Mucosa of descending colon (tissue), 3 donors: ENCODE data around the gene STRIP1. TPM values are rescaled to one million over a fixed set of nuclear protein-coding genes. Genes with fewer than 3 reads are reported as not detected.

Source experiments
- ATAC-seq: fragments of 200-7000 bp; cut with Tn5 transposase; one replicate; pipeline ENCODE4 v1.9.1; 2020; ENCODE audit warnings: mild to moderate bottlenecking, moderate library complexity
- DNase-seq, 3 donors: peaks; one replicate each; pipeline ENCODE4 v3.0.0-alpha.2; 2020
- H3K36me3 ChIP-seq: fragments of 200-600 bp; one replicate; pipeline ENCODE4 v1.8.0; 2021; ENCODE audit warnings: low read depth, mild to moderate bottlenecking
- H3K4me1 ChIP-seq: fragments of 200-600 bp; one replicate; pipeline ENCODE4 v1.8.0; 2021; ENCODE audit warnings: low read depth, mild to moderate bottlenecking
- H3K4me3 ChIP-seq: fragments of 200-600 bp; one replicate; pipeline ENCODE4 v1.8.0; 2021; ENCODE audit warnings: mild to moderate bottlenecking
- H3K9me3 ChIP-seq: fragments of 200-600 bp; one replicate; pipeline ENCODE4 v1.8.0; 2021; ENCODE audit warnings: mild to moderate bottlenecking
- intact Hi-C, 2 donors: fragments of 100-400 bp; cut with DNase I in 1 of 2; cut with micrococcal nuclease in 1 of 2; formaldehyde crosslinking; loops; one replicate each; pipeline versions ENCODE4 v1.11.0 to v1.11.1; 2022; cut with DNase I, micrococcal nuclease
- total RNA-seq, 3 donors: library from RNA; stranded (reverse); fragmentation: NEBNext Ultra II Directional in 2 of 3; extraction: Animal tissue kit (Norgen Biotek cat#: 25700) in 2 of 3; gene quantifications; one replicate each; pipeline versions ENCODE4 v1.2.1 to v1.2.4, GENCODE V29; 2021 to 2023
- TF ChIP-seq, protein P1 (sequence below): fragments of 200-600 bp; IDR thresholded peaks from one replicate; pipeline ENCODE4 v1.8.0; 2022; ENCODE audit warnings: antibody characterized with exemption, mild to moderate bottlenecking
- donor health status: DM: no; HTN: no; CAD: no; lungs with moderate emphysema.
- donor health status: DM: no; HTN: no; CAD: no.
- donor health status: DM: no; HTN: yes; CAD: no.

The STRIP1 gene
- total RNA-seq, 3 donors from 2014 or later: 36.6 to 54.8 (median 43.4) TPM

DNA sequence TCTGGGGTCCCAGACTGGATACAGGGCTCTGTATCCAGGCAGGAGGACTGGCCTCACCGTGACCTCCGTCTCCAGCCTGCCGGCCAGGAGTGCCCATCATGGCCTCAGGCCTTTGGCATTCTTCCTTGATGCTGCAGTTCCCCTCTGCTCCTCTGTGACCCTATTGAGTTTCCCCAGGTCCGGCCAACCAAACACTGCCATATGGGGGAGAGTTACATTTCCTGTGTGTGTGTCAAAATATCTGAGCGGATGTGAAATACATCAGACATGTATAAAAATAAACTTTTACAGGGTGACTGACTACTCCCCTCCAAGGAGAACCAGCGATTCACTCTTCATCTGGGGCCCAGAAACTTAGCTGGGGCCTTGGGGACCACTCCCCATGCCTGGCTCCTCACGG, 67.7 kb downstream of the STRIP1 start:
- DNase-seq: no peak
- intact Hi-C loops: loop anchor here in 1 of 2 donors (5.0 kb wide), 1 partner anchor 45 kb away; no protein-coding TSS in a partner anchor
- no peaks in the 10 kb centered on the region for H3K4me1 ChIP-seq
- no peaks in the 10 kb centered on the region for H3K9me3 ChIP-seq
- no peaks in the 10 kb centered on the region for H3K36me3 ChIP-seq
- TF ChIP-seq, protein P1, sequence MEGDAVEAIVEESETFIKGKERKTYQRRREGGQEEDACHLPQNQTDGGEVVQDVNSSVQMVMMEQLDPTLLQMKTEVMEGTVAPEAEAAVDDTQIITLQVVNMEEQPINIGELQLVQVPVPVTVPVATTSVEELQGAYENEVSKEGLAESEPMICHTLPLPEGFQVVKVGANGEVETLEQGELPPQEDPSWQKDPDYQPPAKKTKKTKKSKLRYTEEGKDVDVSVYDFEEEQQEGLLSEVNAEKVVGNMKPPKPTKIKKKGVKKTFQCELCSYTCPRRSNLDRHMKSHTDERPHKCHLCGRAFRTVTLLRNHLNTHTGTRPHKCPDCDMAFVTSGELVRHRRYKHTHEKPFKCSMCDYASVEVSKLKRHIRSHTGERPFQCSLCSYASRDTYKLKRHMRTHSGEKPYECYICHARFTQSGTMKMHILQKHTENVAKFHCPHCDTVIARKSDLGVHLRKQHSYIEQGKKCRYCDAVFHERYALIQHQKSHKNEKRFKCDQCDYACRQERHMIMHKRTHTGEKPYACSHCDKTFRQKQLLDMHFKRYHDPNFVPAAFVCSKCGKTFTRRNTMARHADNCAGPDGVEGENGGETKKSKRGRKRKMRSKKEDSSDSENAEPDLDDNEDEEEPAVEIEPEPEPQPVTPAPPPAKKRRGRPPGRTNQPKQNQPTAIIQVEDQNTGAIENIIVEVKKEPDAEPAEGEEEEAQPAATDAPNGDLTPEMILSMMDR: no peak
- no peak overlapping the region for H3K4me3 ChIP-seq
- no peak for ATAC-seq

Other genes starting within 250 kb of the STRIP1 start
- gene CSF1, start 123.8 kb upstream of the STRIP1 start, total RNA-seq: 10 to 100 TPM in 2 of 3 donors, 1 to 10 TPM in 1; 6.5 to 34.4 (median 19.9) TPM
- 100 to 1,000 TPM in 1 of 3 donors, 10 to 100 TPM in 2; 87.5 to 116 (median 87.8) TPM for gene AHCYL1, start 49.9 kb upstream of the STRIP1 start, total RNA-seq
- gene ALX3, start 36.0 kb downstream of the STRIP1 start, total RNA-seq: not detected
- not detected for gene UBL4B, start 77.8 kb downstream of the STRIP1 start, total RNA-seq
- gene SLC6A17, start 115.9 kb downstream of the STRIP1 start, total RNA-seq: under 1 TPM; 0.06 to 0.73 (median 0.10) TPM
- gene KCNC4, start 175.7 kb downstream of the STRIP1 start, total RNA-seq: 10 to 100 TPM in 1 of 3 donors, 1 to 10 TPM in 2; 4.9 to 12.8 (median 8.0) TPM